Measurements from ENCODE around the gene GCNT2.

Gene GCNT2

GRCh38 chr6:10668126-10668917, 147.2 kb downstream of the GCNT2 start:
- DNase-seq (ENCODE audit: low read depth), result peak; percentile 64
- no peak overlapping the region for H3K4me3 ChIP-seq (ENCODE audit: low read depth, low read length)
- TF ChIP-seq, protein P1, sequence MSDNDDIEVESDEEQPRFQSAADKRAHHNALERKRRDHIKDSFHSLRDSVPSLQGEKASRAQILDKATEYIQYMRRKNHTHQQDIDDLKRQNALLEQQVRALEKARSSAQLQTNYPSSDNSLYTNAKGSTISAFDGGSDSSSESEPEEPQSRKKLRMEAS (IDR thresholded peaks at IDR 0.05; ENCODE audit: low read depth, low read length), result no peak
- TF ChIP-seq MYC (IDR thresholded peaks at IDR 0.05; ENCODE audit: low read depth, low read length) (no peak), CTCF (IDR thresholded peaks at IDR 0.05; ENCODE audit: low read depth, low read length) (no peak), POLR2A (IDR thresholded peaks at IDR 0.05; ENCODE audit: extremely low read depth, insufficient read length) (no peak)

GRCh38 chr6:10676403-10676802, 155.3 kb downstream of the GCNT2 start:
- DNase-seq (ENCODE audit: low read depth), result no peak
- TF ChIP-seq, protein P1 (IDR thresholded peaks at IDR 0.05; ENCODE audit: low read depth, low read length), result no peak
- TF ChIP-seq MYC (IDR thresholded peaks at IDR 0.05; ENCODE audit: low read depth, low read length), result no peak
- no peak for TF ChIP-seq POLR2A (IDR thresholded peaks at IDR 0.05; ENCODE audit: extremely low read depth, insufficient read length)
- no peak for TF ChIP-seq CTCF (IDR thresholded peaks at IDR 0.05; ENCODE audit: low read depth, low read length)
- H3K4me3 ChIP-seq (ENCODE audit: low read depth, low read length), result no peak overlapping the region

GRCh38 chr6:10678456-10678855, 157.3 kb downstream of the GCNT2 start:
- TF ChIP-seq POLR2A (IDR thresholded peaks at IDR 0.05; ENCODE audit: extremely low read depth, insufficient read length) (no peak), CTCF (IDR thresholded peaks at IDR 0.05; ENCODE audit: low read depth, low read length) (no peak), MYC (IDR thresholded peaks at IDR 0.05; ENCODE audit: low read depth, low read length) (no peak)
- TF ChIP-seq, protein P1 (IDR thresholded peaks at IDR 0.05; ENCODE audit: low read depth, low read length), result no peak
- H3K4me3 ChIP-seq (ENCODE audit: low read depth, low read length), result no peak overlapping the region
- no peak for DNase-seq (ENCODE audit: low read depth)
